Mammary epithelial cell (primary cell): ENCODE measurements around the gene BTF3L4.

Source experiments
- CTCF ChIP-seq, 2 donors: IDR thresholded peaks in 1 of 2; conservative IDR thresholded peaks in 1 of 2; 2 replicates each; pipeline ENCODE4 v1.5.1; 2011 to 2012; ENCODE audit warnings: inconsistent platforms in 2 of 2, low read length in 2 of 2, mild to moderate bottlenecking in 2 of 2, control low read depth in 1 of 2, low read depth in 1 of 2; ENCODE audit not compliant: insufficient read depth in 1 of 2; ENCODE audit errors: extremely low read depth in 1 of 2
- EZH2 ChIP-seq: IDR thresholded peaks from 2 replicates; pipeline ENCODE4 v1.6.1; 2012; ENCODE audit warnings: low read length, inconsistent platforms, borderline replicate concordance

GRCh38 chr1:52098139-52098871 lies 42.2 kb downstream of the BTF3L4 start:
- TF ChIP-seq EZH2 (no peak), CTCF (conservative IDR thresholded peaks at IDR 0.05 in 1 of 2, IDR thresholded peaks at IDR 0.05 in 1 of 2; ENCODE audit: extremely low read depth in 1 of 2, insufficient read depth in 1 of 2, low read depth in 1 of 2, low read length in 2 of 2) (no peak)
